ENCODE results near the gene ISOC1. TPM values are rescaled to one million over a fixed set of nuclear protein-coding genes. Genes with fewer than 3 reads are reported as not detected.

Gene ISOC1
- total and polyA plus RNA-seq, 2 of the 13 experiments (the other 11 are each of a cell fraction or from before 2014, with no cell fraction given) = 25.7 to 51.3 TPM

DNA sequence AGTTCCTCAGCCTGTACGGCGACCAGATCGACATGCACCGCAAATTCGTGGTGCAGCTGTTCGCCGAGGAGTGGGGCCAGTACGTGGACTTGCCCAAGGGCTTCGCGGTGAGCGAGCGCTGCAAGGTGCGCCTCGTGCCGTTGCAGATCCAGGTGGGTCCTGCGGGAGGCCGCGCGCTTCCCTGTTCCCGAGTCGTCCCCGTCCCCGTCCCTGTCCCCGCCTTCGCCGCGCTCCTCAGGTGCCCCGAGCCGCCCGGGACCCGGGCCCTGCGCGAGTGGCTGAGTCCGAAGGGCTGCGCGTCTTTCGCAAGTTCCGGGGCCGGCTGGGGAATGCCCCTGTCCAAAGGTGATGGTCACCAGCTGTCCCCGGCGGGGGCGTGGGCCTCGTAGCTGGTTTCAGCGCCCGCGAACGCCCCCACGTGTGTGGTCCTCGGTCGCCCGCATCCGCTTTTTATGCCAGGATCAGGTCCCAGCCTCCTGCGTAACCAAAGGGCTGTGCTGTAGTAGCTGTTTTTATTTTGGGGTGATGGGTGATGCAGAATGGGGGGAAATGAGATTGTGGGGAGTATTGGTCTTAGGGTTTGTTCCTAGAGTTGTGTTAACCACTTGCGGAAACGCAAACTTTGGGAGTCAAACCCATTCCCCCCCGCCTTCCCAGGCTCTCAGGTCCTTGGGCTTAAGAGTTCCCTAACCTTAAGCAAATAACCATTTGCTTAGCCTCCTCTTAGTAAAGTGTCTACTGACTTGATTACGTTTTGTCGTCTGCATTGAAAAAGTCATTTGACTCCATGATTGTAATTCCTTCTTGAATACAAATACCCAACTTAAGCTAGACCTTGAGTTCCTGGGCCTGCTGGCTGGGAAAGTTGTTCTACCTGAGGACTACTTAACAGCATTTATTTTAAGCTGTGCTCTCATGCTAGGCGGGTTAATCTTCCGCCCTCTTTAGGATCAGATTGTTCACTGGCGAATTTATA, 663 bp downstream of the ISOC1 start (continued):
- TF ChIP-seq, protein P1, sequence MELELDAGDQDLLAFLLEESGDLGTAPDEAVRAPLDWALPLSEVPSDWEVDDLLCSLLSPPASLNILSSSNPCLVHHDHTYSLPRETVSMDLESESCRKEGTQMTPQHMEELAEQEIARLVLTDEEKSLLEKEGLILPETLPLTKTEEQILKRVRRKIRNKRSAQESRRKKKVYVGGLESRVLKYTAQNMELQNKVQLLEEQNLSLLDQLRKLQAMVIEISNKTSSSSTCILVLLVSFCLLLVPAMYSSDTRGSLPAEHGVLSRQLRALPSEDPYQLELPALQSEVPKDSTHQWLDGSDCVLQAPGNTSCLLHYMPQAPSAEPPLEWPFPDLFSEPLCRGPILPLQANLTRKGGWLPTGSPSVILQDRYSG (CRISPR knock-in tag; IDR thresholded peaks at IDR 0.05) = no peak
- no peak for TF ChIP-seq PRMT3 (CRISPR knock-in tag; IDR thresholded peaks at IDR 0.05; ENCODE audit: borderline replicate concordance, low read depth)
- TF ChIP-seq ZFP37 (CRISPR knock-in tag; IDR thresholded peaks at IDR 0.05; ENCODE audit: borderline replicate concordance) = no peak
- TF ChIP-seq ARNT (IDR thresholded peaks at IDR 0.05) = no peak
- TF ChIP-seq ZFP90 (CRISPR knock-in tag; IDR thresholded peaks at IDR 0.05; ENCODE audit: borderline replicate concordance) = no peak
- TF ChIP-seq RARG (CRISPR knock-in tag; IDR thresholded peaks at IDR 0.05; ENCODE audit: low read depth) = no peak
- no peak for TF ChIP-seq GPN1 (CRISPR knock-in tag; IDR thresholded peaks at IDR 0.05; ENCODE audit: borderline replicate concordance)
- TF ChIP-seq NFE2 (CRISPR knock-in tag; IDR thresholded peaks at IDR 0.05) = no peak
- peak; percentile 71; the same call in 1 of the 2 replicates for TF ChIP-seq HOXA9 (CRISPR knock-in tag; IDR thresholded peaks at IDR 0.05; ENCODE audit: borderline replicate concordance)
- TF ChIP-seq ZSCAN29 (CRISPR knock-in tag; conservative IDR thresholded peaks at IDR 0.05) = peak; percentile 96
- peak; percentile 85; the same call in 1 of the 2 replicates for TF ChIP-seq ARHGAP35 (CRISPR knock-in tag; IDR thresholded peaks at IDR 0.05; ENCODE audit: borderline replicate concordance)
- no peak for TF ChIP-seq ZFP62 (CRISPR knock-in tag; IDR thresholded peaks at IDR 0.05)
- peak; percentile 39; the same call in 1 of the 2 replicates for TF ChIP-seq ZSCAN9 (CRISPR knock-in tag; IDR thresholded peaks at IDR 0.05; ENCODE audit: borderline replicate concordance)
- TF ChIP-seq, protein P2, sequence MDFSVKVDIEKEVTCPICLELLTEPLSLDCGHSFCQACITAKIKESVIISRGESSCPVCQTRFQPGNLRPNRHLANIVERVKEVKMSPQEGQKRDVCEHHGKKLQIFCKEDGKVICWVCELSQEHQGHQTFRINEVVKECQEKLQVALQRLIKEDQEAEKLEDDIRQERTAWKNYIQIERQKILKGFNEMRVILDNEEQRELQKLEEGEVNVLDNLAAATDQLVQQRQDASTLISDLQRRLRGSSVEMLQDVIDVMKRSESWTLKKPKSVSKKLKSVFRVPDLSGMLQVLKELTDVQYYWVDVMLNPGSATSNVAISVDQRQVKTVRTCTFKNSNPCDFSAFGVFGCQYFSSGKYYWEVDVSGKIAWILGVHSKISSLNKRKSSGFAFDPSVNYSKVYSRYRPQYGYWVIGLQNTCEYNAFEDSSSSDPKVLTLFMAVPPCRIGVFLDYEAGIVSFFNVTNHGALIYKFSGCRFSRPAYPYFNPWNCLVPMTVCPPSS (IDR thresholded peaks at IDR 0.05) = no peak
- no peak for TF ChIP-seq U2AF2 (IDR thresholded peaks at IDR 0.05; ENCODE audit: low read depth, low read length)
- TF ChIP-seq ZNF121 (CRISPR knock-in tag; IDR thresholded peaks at IDR 0.05) = peak; percentile 33; the same call in 1 of the 2 replicates
- TF ChIP-seq KMT2B (CRISPR knock-in tag; IDR thresholded peaks at IDR 0.05) = peak; percentile 87
- TF ChIP-seq, protein P3, sequence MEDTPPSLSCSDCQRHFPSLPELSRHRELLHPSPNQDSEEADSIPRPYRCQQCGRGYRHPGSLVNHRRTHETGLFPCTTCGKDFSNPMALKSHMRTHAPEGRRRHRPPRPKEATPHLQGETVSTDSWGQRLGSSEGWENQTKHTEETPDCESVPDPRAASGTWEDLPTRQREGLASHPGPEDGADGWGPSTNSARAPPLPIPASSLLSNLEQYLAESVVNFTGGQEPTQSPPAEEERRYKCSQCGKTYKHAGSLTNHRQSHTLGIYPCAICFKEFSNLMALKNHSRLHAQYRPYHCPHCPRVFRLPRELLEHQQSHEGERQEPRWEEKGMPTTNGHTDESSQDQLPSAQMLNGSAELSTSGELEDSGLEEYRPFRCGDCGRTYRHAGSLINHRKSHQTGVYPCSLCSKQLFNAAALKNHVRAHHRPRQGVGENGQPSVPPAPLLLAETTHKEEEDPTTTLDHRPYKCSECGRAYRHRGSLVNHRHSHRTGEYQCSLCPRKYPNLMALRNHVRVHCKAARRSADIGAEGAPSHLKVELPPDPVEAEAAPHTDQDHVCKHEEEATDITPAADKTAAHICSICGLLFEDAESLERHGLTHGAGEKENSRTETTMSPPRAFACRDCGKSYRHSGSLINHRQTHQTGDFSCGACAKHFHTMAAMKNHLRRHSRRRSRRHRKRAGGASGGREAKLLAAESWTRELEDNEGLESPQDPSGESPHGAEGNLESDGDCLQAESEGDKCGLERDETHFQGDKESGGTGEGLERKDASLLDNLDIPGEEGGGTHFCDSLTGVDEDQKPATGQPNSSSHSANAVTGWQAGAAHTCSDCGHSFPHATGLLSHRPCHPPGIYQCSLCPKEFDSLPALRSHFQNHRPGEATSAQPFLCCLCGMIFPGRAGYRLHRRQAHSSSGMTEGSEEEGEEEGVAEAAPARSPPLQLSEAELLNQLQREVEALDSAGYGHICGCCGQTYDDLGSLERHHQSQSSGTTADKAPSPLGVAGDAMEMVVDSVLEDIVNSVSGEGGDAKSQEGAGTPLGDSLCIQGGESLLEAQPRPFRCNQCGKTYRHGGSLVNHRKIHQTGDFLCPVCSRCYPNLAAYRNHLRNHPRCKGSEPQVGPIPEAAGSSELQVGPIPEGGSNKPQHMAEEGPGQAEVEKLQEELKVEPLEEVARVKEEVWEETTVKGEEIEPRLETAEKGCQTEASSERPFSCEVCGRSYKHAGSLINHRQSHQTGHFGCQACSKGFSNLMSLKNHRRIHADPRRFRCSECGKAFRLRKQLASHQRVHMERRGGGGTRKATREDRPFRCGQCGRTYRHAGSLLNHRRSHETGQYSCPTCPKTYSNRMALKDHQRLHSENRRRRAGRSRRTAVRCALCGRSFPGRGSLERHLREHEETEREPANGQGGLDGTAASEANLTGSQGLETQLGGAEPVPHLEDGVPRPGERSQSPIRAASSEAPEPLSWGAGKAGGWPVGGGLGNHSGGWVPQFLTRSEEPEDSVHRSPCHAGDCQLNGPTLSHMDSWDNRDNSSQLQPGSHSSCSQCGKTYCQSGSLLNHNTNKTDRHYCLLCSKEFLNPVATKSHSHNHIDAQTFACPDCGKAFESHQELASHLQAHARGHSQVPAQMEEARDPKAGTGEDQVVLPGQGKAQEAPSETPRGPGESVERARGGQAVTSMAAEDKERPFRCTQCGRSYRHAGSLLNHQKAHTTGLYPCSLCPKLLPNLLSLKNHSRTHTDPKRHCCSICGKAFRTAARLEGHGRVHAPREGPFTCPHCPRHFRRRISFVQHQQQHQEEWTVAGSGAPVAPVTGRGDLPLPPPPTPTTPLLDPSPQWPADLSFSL (CRISPR knock-in tag; IDR thresholded peaks at IDR 0.05) = no peak; the same call in 1 of the 2 replicates
- TF ChIP-seq ZBTB8A (CRISPR knock-in tag; IDR thresholded peaks at IDR 0.05; ENCODE audit: borderline replicate concordance, low read depth) = no peak
- no peak for TF ChIP-seq HMGA1 (CRISPR knock-in tag; conservative IDR thresholded peaks at IDR 0.05)
- TF ChIP-seq ZNF850 (CRISPR knock-in tag; conservative IDR thresholded peaks at IDR 0.05) = no peak
